Ascending aorta (tissue), 2 donors: ENCODE measurements around the gene TBC1D14. TPM values are rescaled to one million over a fixed set of nuclear protein-coding genes. Genes with fewer than 3 reads are reported as not detected.
A peak's percentile ranks its signal among the peaks of the same experiment; 100 is the strongest.

Experiments used
- DNase-seq, 2 donors: peaks; one replicate each; pipeline ENCODE4 v3.0.0-alpha.2; 2019; ENCODE audit warnings: low spot score in 2 of 2
- H3K27ac ChIP-seq, 2 donors: fragments of 200-600 bp; sonication (generic); one replicate each; pipeline ENCODE4 v1.5.1; 2016 to 2017; ENCODE audit warnings: mild to moderate bottlenecking in 1 of 2
- H3K27me3 ChIP-seq: fragments of 200-600 bp; sonication (generic); one replicate; pipeline ENCODE4 v1.5.1; 2017
- H3K36me3 ChIP-seq, 2 donors: fragments of 200-600 bp; sonication (generic); one replicate each; pipeline ENCODE4 v1.5.1; 2016
- H3K4me1 ChIP-seq, 2 donors: fragments of 200-600 bp; sonication (generic); one replicate each; pipeline ENCODE4 v1.5.1; 2016 to 2017; ENCODE audit warnings: mild to moderate bottlenecking in 1 of 2
- H3K4me3 ChIP-seq, 2 donors: fragments of 200-600 bp; sonication (generic); one replicate each; pipeline ENCODE4 v1.5.1; 2016 to 2017; ENCODE audit warnings: mild to moderate bottlenecking in 1 of 2
- H3K9me3 ChIP-seq, 2 donors: fragments of 200-600 bp; sonication (generic); one replicate each; pipeline ENCODE4 v1.5.1; 2016
- intact Hi-C: fragments of 100-400 bp; cut with DNase I; formaldehyde crosslinking; loops from one replicate; pipeline ENCODE4 v1.15.1; 2023
- total RNA-seq: library from RNA; depleted of rRNA; stranded (reverse); fragments of >200 nt; gene quantifications from one replicate; pipeline ENCODE4 v1.1.0, GENCODE V29; 2016
- TF ChIP-seq, protein P1 (sequence below), 3 experiments: fragments of 200-600 bp in 2 of 3; fragments of 450-650 bp in 1 of 3; sonication (generic) in 2 of 3; IDR thresholded peaks; one replicate each; pipeline ENCODE4 v1.5.1; 2016 to 2019; ENCODE audit warnings: antibody characterized with exemption in 3 of 3, mild to moderate bottlenecking in 1 of 3, moderate library complexity in 1 of 3

Gene TBC1D14
- total RNA-seq, 1 donor from 2014 or later: 26.4 TPM

DNA sequence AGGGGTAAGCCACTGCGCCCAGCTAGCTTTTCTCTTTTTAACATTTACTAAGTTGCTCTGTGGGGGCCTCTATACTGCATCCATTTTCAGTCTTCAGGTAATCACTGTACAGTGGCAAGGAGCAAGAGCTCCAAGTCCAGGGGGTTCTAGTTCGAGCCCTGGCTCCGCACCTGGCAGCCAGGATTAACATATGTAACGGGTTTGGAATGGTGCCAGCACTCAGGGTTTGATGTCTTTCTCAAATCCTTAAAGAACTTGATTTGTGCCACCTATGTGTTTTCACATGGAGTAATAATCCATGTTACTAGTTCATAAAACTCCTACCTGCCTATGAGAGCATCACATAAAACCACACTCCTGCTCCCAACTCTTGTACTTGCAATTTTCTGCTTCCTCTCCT lies 153.7 kb downstream of the TBC1D14 start:
- no peak overlapping the region for H3K27ac ChIP-seq
- TF ChIP-seq, protein P1, sequence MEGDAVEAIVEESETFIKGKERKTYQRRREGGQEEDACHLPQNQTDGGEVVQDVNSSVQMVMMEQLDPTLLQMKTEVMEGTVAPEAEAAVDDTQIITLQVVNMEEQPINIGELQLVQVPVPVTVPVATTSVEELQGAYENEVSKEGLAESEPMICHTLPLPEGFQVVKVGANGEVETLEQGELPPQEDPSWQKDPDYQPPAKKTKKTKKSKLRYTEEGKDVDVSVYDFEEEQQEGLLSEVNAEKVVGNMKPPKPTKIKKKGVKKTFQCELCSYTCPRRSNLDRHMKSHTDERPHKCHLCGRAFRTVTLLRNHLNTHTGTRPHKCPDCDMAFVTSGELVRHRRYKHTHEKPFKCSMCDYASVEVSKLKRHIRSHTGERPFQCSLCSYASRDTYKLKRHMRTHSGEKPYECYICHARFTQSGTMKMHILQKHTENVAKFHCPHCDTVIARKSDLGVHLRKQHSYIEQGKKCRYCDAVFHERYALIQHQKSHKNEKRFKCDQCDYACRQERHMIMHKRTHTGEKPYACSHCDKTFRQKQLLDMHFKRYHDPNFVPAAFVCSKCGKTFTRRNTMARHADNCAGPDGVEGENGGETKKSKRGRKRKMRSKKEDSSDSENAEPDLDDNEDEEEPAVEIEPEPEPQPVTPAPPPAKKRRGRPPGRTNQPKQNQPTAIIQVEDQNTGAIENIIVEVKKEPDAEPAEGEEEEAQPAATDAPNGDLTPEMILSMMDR (IDR thresholded peaks at IDR 0.05): no peak
- no peaks in the 10 kb centered on the region for H3K9me3 ChIP-seq
- H3K4me3 ChIP-seq: no peak overlapping the region
- intact Hi-C loops: no loop called here
- H3K27me3 ChIP-seq: no peaks in the 10 kb centered on the region
- H3K4me1 ChIP-seq: peaks cover 5 to 12% of the 10 kb centered on the region in 2 donors
- peak in 1 of 2 donors; percentile 52 for DNase-seq
- H3K36me3 ChIP-seq: peaks cover 28 to 58% of the 10 kb centered on the region in 2 donors

DNA sequence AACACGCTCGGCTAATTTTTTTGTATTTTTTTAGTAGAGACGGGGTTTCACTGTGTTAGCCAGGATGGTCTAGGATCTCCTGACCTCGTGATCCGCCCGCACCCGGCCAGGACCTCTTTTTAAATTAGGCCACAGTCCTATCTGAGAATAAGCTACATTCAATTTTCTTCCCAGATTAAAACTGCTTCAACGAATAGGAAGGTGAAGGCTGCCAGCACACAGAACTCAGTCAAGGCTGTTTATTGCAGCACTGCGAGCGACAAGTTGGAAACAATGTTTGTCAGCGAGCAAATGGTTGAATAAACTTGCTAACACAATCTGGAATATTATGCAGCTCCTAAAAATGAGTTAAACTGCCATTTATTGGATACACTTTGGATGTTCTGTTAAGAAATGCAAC lies 156.4 kb downstream of the TBC1D14 start:
- H3K4me1 ChIP-seq: peaks cover 10 to 18% of the 10 kb centered on the region in 2 donors
- DNase-seq: peak in 1 of 2 donors; percentile 28
- no peaks in the 10 kb centered on the region for H3K9me3 ChIP-seq
- H3K4me3 ChIP-seq: no peak overlapping the region
- H3K27me3 ChIP-seq: no peaks in the 10 kb centered on the region
- H3K36me3 ChIP-seq: peaks cover 20 to 35% of the 10 kb centered on the region in 2 donors
- H3K27ac ChIP-seq: no peak overlapping the region
- intact Hi-C loops: loop anchor here (5.0 kb wide), 3 partner anchors 284 to 424 kb away; partner anchors contain the start of genes BLOC1S4, KIAA0232 and MRFAP1
- TF ChIP-seq, protein P1 (IDR thresholded peaks at IDR 0.05): no peak

DNA sequence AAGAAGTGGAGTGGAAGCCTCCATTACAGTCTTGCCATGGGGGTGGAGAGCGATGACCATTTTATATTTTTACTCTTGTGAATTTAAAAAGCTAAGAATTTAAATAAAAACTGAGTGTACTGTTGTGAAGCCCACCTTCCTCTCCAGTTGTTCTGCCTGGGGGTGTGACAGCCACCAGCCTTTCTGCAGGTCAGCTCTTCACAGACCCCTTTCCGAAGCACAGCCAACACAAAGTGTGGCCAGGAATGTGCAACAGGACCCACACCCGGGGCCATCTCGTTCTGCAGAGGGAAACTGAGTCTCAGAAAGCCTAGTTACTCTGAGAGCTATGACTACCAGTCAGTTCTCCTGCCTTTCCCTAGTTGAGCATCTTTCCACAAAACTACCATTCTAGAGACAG lies 156.9 kb downstream of the TBC1D14 start:
- H3K36me3 ChIP-seq: peaks cover 15 to 30% of the 10 kb centered on the region in 2 donors
- H3K4me1 ChIP-seq: peaks cover 10 to 18% of the 10 kb centered on the region in 2 donors
- H3K4me3 ChIP-seq: peak overlapping the region; percentile 90 to 94
- no peaks in the 10 kb centered on the region for H3K9me3 ChIP-seq
- H3K27ac ChIP-seq: no peak overlapping the region
- peak in 1 of 2 donors; percentile 58 for DNase-seq
- TF ChIP-seq, protein P1 (IDR thresholded peaks at IDR 0.05): no peak
- no peaks in the 10 kb centered on the region for H3K27me3 ChIP-seq
- intact Hi-C loops: loop anchor here (5.0 kb wide), 3 partner anchors 284 to 424 kb away; partner anchors contain the start of genes BLOC1S4, KIAA0232 and MRFAP1

GRCh38 chr4:7067126-7067451 lies 157.5 kb downstream of the TBC1D14 start:
- Histone ChIP-seq H3K36me3 (peaks cover 9 to 24% of the 10 kb centered on the region in 2 donors), H3K27me3 (no peaks in the 10 kb centered on the region), H3K4me1 (peaks cover 10 to 18% of the 10 kb centered on the region in 2 donors), H3K4me3 (peak overlapping the region; percentile 90 to 94), H3K27ac (peak overlapping the region; percentile 86 to 95), H3K9me3 (no peaks in the 10 kb centered on the region)
- TF ChIP-seq, protein P1 (IDR thresholded peaks at IDR 0.05): no peak
- DNase-seq: no peak
- intact Hi-C loops: loop anchor here (5.0 kb wide), 3 partner anchors 285 to 425 kb away; partner anchors contain the start of genes BLOC1S4, KIAA0232 and MRFAP1

DNA sequence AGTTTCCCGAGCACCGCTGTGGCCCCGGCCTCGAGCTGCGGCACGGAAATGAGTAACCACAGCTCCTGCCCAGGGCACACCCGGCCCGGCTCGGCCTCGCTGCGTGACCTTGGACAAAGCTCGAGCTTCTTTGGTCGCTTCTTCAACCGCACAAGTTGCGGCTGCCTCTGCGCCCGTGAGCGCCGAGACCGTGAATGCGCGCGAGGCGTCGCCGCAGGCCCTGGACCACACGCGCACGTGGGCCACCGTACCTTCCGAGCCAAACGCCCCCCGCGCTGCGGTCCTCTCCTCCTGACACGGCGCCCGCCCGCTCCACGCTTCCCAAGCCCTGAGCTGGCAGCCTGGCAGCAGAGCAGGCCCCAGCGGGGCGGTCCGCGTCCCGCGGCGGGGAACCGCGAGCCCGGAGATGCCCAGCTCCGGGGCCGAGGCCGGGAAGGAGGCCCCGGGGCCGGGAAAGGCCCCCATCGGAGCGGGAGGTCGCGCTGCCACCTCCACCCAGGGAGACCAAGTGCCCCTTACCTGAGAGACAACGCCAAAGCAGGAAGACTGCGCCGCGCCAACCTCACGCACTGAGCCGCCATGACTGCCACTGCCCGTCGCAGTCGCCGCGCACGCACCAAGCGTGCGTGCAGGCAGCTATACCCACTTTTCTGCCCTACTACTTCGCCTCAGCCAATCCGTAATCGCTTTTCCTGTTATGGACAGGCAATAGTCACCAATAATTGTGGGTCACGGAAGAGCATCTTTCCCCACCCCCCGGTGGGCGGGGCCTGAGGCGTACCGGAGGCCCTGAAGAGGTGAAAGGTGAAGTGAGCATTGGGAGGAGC lies 158.0 kb downstream of the TBC1D14 start, which contains the start of gene GRPEL1:
TSS of gene GRPEL1 (minus strand) at position 613 of the 827 bp plus-strand sequence. CDS start at position 581, 32 bp downstream.
- Histone ChIP-seq H3K9me3 (no peaks in the 10 kb centered on the region), H3K4me3 (peak within 1 kb of the TSS; percentile 90 to 94), H3K27me3 (no peaks in the 10 kb centered on the region), H3K4me1 (peaks cover 10 to 18% of the 10 kb centered on the region in 2 donors), H3K36me3 (peaks cover 7 to 20% of the 10 kb centered on the region in 2 donors), H3K27ac (peak within 1 kb of the TSS; percentile 86 to 95)
- DNase-seq: peak; percentile 98 to 100
- intact Hi-C loops: loop anchor here (1.0 to 5.0 kb wide), 7 partner anchors 24 to 425 kb away; partner anchors contain the start of genes BLOC1S4, KIAA0232, MRFAP1 and TADA2B
- TF ChIP-seq, protein P1 (IDR thresholded peaks at IDR 0.05): peak in 1 of 3 experiments; percentile 4
